GM12865 (cell line): Measurements from ENCODE around the gene GRIN2A.

Source experiments
- DNase-seq: peaks from one replicate; pipeline ENCODE4 v3.0.0; 2010; ENCODE audit warnings: low read depth
- H3K4me3 ChIP-seq: 2 replicates; pipeline ENCODE4 v1.5.1; 2011; ENCODE audit warnings: mild to moderate bottlenecking, low read depth, low read length, control low read depth
- CTCF ChIP-seq: IDR thresholded peaks from 2 replicates; pipeline ENCODE4 v1.5.1; 2011; ENCODE audit warnings: low read length, control low read depth, low read depth, inconsistent platforms; ENCODE audit not compliant: insufficient read depth; ENCODE audit errors: missing control alignments

The GRIN2A gene

DNA sequence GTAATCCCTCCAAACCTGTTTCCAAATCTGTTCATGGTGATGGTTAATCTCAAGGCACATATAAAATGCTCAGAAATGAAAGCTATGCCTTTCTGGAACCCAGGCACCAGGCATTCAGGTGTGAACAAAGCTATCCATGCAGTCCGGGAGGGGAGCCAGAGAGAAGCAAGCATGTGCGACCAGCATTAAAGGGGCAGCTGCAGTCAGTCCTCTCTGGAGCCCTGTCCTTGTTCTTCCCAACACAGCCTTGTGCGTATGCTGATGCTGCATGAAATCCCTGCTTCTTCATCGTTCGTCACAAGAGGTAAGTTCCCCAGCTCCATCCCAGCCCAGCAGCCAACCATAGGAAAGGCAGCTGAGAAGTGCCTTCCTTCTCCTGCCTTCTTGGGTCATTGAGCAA is 148.7 kb downstream of the GRIN2A start:
- no peak for TF ChIP-seq CTCF
- DNase-seq = no peak
- H3K4me3 ChIP-seq = no peak overlapping the region

- TF ChIP-seq CTCF = no peak
- DNase-seq = no peak
- no peak overlapping the region for H3K4me3 ChIP-seq
Observed at GRCh38 chr16:10031955-10032354, 150.3 kb downstream of the GRIN2A start.

GRCh38 chr16:10031473-10031872 is 150.8 kb downstream of the GRIN2A start:
- TF ChIP-seq CTCF = no peak
- DNase-seq = no peak
- H3K4me3 ChIP-seq = no peak overlapping the region

DNA sequence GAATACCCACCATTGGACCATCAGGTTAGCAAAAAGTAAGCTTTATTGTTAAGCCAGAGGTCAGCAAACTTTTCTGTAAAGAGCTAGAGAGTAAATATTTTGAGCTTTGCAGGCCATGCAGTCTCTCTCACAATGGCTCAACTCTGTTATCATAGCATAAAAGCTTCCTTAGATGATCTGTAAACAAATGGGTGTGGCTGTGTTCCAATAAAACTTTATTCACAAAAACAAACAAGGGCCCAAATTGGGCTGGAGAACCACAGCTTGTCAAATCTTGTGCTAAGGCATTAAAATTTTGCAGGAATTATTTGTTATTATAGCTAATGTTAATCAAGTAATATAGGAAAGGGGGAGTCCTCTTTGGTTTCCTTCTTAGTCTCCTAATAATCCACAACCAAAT is 153.6 kb downstream of the GRIN2A start:
- H3K4me3 ChIP-seq = no peak overlapping the region
- TF ChIP-seq CTCF = no peak
- no peak for DNase-seq

- no peak for TF ChIP-seq CTCF
- no peak overlapping the region for H3K4me3 ChIP-seq
- no peak for DNase-seq
Observed at GRCh38 chr16:10027553-10027952, 154.7 kb downstream of the GRIN2A start.

GRCh38 chr16:10026593-10026992 is 155.6 kb downstream of the GRIN2A start:
- H3K4me3 ChIP-seq = no peak overlapping the region
- TF ChIP-seq CTCF = no peak
- DNase-seq = no peak

DNA sequence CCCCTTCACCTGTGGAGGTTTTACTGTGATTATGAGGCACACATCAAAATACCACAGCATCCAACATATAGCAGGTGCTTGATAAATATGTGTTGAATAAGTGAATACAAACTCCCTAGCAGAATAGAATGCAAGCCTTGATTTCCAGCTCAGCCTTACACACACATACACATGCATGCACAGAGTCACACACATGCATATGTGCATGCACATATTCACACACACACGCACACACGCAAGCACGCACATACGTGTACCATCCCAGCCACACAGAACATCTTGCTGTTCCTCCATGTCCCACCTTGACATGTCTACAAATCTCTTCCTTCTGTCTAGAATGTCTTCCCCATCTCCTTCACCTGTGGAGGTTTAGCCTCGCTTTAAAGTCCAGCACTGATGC is 160.1 kb downstream of the GRIN2A start:
- no peak for TF ChIP-seq CTCF
- no peak overlapping the region for H3K4me3 ChIP-seq
- DNase-seq = no peak
